IMR-90 (cell line): ENCODE measurements around the gene GNB1L. TPM values are rescaled to one million over a fixed set of nuclear protein-coding genes. Genes with fewer than 3 reads are reported as not detected.

Experiments used
- ATAC-seq: fragments of 200-7000 bp; cut with Tn5 transposase; 2 replicates; pipeline ENCODE4 v1.9.1; 2020; ENCODE audit warnings: low read depth, mild to moderate bottlenecking, moderate library complexity
- BruUV-seq: library from RNA; stranded (reverse); fragments of 400-500 nt; replicated peaks from 2 replicates; lab custom pipeline; 2021; lab: Mats Ljungman, UMichigan
- CTCF ChIA-PET: fragments of 300-600 bp; formaldehyde crosslinking; extraction: SDS; loops from one replicate; lab custom pipeline; 2021; ENCODE audit warnings: antibody characterized with exemption; lab: Yijun Ruan, JAX
- POLR2A ChIA-PET: fragments of 300-600 bp; sonication (Branson Sonifier 250); formaldehyde crosslinking; loops from one replicate; lab custom pipeline; 2022; ENCODE audit warnings: antibody characterized with exemption; ENCODE audit not compliant: unreplicated experiment; lab: Charles Lee
- DNase-seq: peaks from one replicate; pipeline ENCODE4 v3.0.0; 2013
- H2AFZ ChIP-seq: replicated peaks from 2 replicates; pipeline ENCODE3; 2013; ENCODE audit warnings: low read length, mild to moderate bottlenecking; ENCODE audit not compliant: poor library complexity
- H2AK5ac ChIP-seq: 2 replicates; pipeline ENCODE4 v1.6.1; 2013; ENCODE audit warnings: low read depth, low read length, inconsistent platforms
- H2AK9ac ChIP-seq: replicated peaks from 2 replicates; pipeline ENCODE3; 2013; ENCODE audit warnings: mild to moderate bottlenecking, low read depth, low read length, moderate library complexity; ENCODE audit not compliant: poor library complexity
- H2BK120ac ChIP-seq: 2 replicates; pipeline ENCODE4 v1.6.1; 2013; ENCODE audit warnings: low read depth, low read length, inconsistent platforms
- H2BK15ac ChIP-seq: 3 replicates; pipeline ENCODE4 v1.6.1; 2013; ENCODE audit warnings: low read depth, low read length, inconsistent platforms
- H2BK20ac ChIP-seq: 2 replicates; pipeline ENCODE4 v1.6.1; 2013; ENCODE audit warnings: low read depth, mild to moderate bottlenecking, inconsistent platforms, low read length, moderate library complexity
- H2BK5ac ChIP-seq: 2 replicates; pipeline ENCODE4 v1.6.1; 2013; ENCODE audit warnings: mild to moderate bottlenecking, low read depth, low read length, inconsistent platforms; ENCODE audit not compliant: poor library complexity, severe bottlenecking
- H3K14ac ChIP-seq: replicated peaks from 2 replicates; pipeline ENCODE4 v1.6.1; 2013; ENCODE audit warnings: low read depth, low read length, inconsistent platforms
- H3K18ac ChIP-seq: 2 replicates; pipeline ENCODE4 v1.6.1; 2013; ENCODE audit warnings: low read depth, low read length, control low read depth
- H3K23ac ChIP-seq: 2 replicates; pipeline ENCODE4 v1.6.1; 2013; ENCODE audit warnings: low read depth, low read length, inconsistent platforms
- H3K27ac ChIP-seq: 2 replicates; pipeline ENCODE4 v1.5.1; 2013; ENCODE audit warnings: mild to moderate bottlenecking, control low read depth, low read length; ENCODE audit not compliant: insufficient read depth
- H3K27me3 ChIP-seq: 2 replicates; pipeline ENCODE4 v1.6.1; 2013; ENCODE audit warnings: low read length; ENCODE audit not compliant: control insufficient read depth, insufficient read depth
- H3K36me3 ChIP-seq: 2 replicates; pipeline ENCODE4 v1.6.1; 2013; ENCODE audit warnings: low read length, mixed read lengths; ENCODE audit not compliant: control insufficient read depth, insufficient read depth
- H3K4ac ChIP-seq: 2 replicates; pipeline ENCODE4 v1.6.1; 2013; ENCODE audit warnings: low read depth, low read length, inconsistent platforms
- H3K4me1 ChIP-seq: 2 replicates; pipeline ENCODE4 v1.6.1; 2013; ENCODE audit warnings: low read length, mixed read lengths; ENCODE audit not compliant: control insufficient read depth, insufficient read depth
- H3K4me2 ChIP-seq: 2 replicates; pipeline ENCODE4 v1.6.1; 2013; ENCODE audit warnings: low read depth, mild to moderate bottlenecking, control low read depth, low read length, moderate library complexity
- H3K4me3 ChIP-seq: 2 replicates; pipeline ENCODE4 v1.5.1; 2013; ENCODE audit warnings: low read depth, mild to moderate bottlenecking, control low read depth, low read length, moderate library complexity; ENCODE audit not compliant: insufficient read depth
- H3K56ac ChIP-seq: 2 replicates; pipeline ENCODE4 v1.6.1; 2013; ENCODE audit warnings: low read length, inconsistent platforms; ENCODE audit not compliant: insufficient read depth; ENCODE audit errors: extremely low read depth
- H3K79me1 ChIP-seq, 2 experiments: 2 replicates each; pipeline ENCODE4 v1.6.1; 2013; ENCODE audit warnings: low read length in 2 of 2, inconsistent platforms in 1 of 2, low read depth in 1 of 2
- H3K9ac ChIP-seq: 2 replicates; pipeline ENCODE4 v1.6.1; 2013; ENCODE audit warnings: low read depth, low read length, control low read depth
- H3K9me1 ChIP-seq: 2 replicates; pipeline ENCODE4 v1.6.1; 2013; ENCODE audit warnings: low read length, inconsistent platforms; ENCODE audit not compliant: insufficient read depth
- H3K9me3 ChIP-seq: 2 replicates; pipeline ENCODE4 v1.6.1; 2013; ENCODE audit warnings: low read length; ENCODE audit not compliant: control insufficient read depth, insufficient read depth
- H4K20me1 ChIP-seq: 2 replicates; pipeline ENCODE4 v1.6.1; 2013; ENCODE audit warnings: low read length, inconsistent platforms; ENCODE audit not compliant: insufficient read depth
- H4K5ac ChIP-seq: 2 replicates; pipeline ENCODE4 v1.6.1; 2013; ENCODE audit warnings: mild to moderate bottlenecking, low read depth, low read length, control low read depth
- H4K8ac ChIP-seq, 2 experiments: 2 replicates each; pipeline ENCODE4 v1.6.1; 2013; ENCODE audit warnings: low read depth in 2 of 2, low read length in 2 of 2, control low read depth in 1 of 2, inconsistent platforms in 1 of 2
- H4K91ac ChIP-seq: 2 replicates; pipeline ENCODE4 v1.6.1; 2013; ENCODE audit warnings: low read depth, low read length, inconsistent platforms; ENCODE audit not compliant: insufficient read depth
- CHD1 ChIP-seq: IDR thresholded peaks from 2 replicates; pipeline ENCODE4 v1.6.1; 2012; ENCODE audit warnings: low read depth, low read length, improper control_type of control experiment
- RAD21 ChIP-seq: IDR thresholded peaks from 2 replicates; pipeline ENCODE4 v1.6.1; 2012; ENCODE audit warnings: low read length, improper control_type of control experiment
- WGBS, 2 experiments: methylation state at CpG; one replicate each; pipeline versions ENCODE4 v1.1.5 to v1.1.7; 2013; ENCODE audit warnings: missing lambda C conversion rate in 2 of 2; ENCODE audit not compliant: insufficient read length in 1 of 2; ENCODE audit errors: extremely low coverage in 2 of 2; 5-methylcytosine and 5-hydroxymethylcytosine counted together
- dilution Hi-C: fragments of 300-500 bp; cut with HindIII; formaldehyde crosslinking; loops from one replicate; pipeline ENCODE4 v1.14.3; 2018; ENCODE audit warnings: low sequenced_read_pairs; ENCODE audit not compliant: unreplicated experiment
- in situ Hi-C: fragments of 300-500 bp; cut with MboI; formaldehyde crosslinking; loops from 3 replicates; pipeline ENCODE4 v1.14.3; 2019; ENCODE audit warnings: low sequenced_read_pairs, inconsistent platforms, mixed read lengths
- intact Hi-C: fragments of 100-400 bp; cut with micrococcal nuclease; formaldehyde crosslinking; loops from 2 replicates; pipeline ENCODE4 v1.10.0; 2022
- polyA plus RNA-seq, 3 experiments: library from polyadenylated mRNA; depleted of rRNA; stranded (reverse); fragments of >200 nt; gene quantifications; 2 replicates each; pipeline ENCODE4 v1.2.3, GENCODE V29; 2012; ENCODE audit warnings: low replicate concordance in 1 of 3
- total RNA-seq: library from RNA; depleted of rRNA; stranded (reverse); fragments of >200 nt; gene quantifications from 2 replicates; pipeline ENCODE4 v1.2.3, GENCODE V29; 2012

GNB1L gene
- total and polyA plus RNA-seq, 2 of the 4 experiments (the other 2 are of a cell fraction) = 2.5 to 4.4 TPM

DNA sequence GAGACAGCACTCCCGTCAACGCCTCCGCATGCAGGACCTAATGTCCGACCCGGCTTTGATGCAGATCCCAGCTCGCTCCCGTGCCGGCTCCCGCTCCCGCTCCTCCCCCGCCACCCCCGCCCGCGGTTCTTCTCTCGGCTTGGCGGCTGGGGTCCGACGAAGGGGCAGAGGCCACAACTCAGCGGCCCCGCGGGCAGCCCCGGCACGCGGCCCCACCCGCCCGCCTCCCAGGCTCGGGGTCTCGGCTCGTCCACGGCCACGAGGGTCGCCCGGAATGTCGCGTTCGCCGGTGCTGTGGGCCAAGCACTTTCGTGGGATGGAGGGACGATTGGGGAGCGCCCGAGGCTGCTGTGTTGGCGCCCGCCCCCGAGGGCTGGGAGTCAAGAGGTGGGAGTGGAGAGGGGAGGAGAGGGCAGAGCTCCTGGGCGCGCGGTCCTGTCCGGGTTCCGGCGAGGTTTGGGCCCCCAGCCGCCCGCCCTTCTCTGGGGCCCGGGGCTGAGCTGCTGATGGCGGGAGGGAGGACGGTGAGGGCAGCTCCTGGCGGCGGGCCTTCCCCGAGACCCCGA lies 99.4 kb downstream of the GNB1L start:
- Histone ChIP-seq H3K4me2 (no peak overlapping the region), H3K23ac (no peak overlapping the region), H3K36me3 (no peaks in the 10 kb centered on the region), H3K9me1 (peaks cover 5% of the 10 kb centered on the region), H2AK9ac (no peak overlapping the region), H2BK120ac (no peak overlapping the region), H2BK15ac (no peak overlapping the region), H3K9me3 (no peaks in the 10 kb centered on the region), H4K20me1 (peaks cover 6% of the 10 kb centered on the region; the same call in 1 of the 2 replicates), H3K4me1 (peaks cover 11% of the 10 kb centered on the region), H4K91ac (no peak overlapping the region), H3K27ac (no peak overlapping the region), H3K4me3 (no peak overlapping the region), H3K79me1 (no peaks in the 10 kb centered on the region), H3K56ac (no peak overlapping the region), H2BK5ac (no peak overlapping the region), H2AFZ (no peak overlapping the region), H3K27me3 (peaks cover 80% of the 10 kb centered on the region), H3K9ac (no peak overlapping the region), H2AK5ac (no peak overlapping the region), H4K8ac (no peak overlapping the region), H3K14ac (no peak overlapping the region), H2BK20ac (no peak overlapping the region), H3K18ac (no peak overlapping the region), H3K4ac (no peak overlapping the region), H4K5ac (no peak overlapping the region)
- intact Hi-C loops = no loop called here
- TF ChIP-seq RAD21 (no peak), CHD1 (no peak)
- dilution Hi-C loops = no loop called here
- in situ Hi-C loops = no loop called here
- 1% methylated on average over 49 of the region's 59 CpGs; no CpG with 5 or more reads in 1 of the 2 experiments for WGBS, 2 experiments
- no TSS peak for BruUV-seq
- no peak for ATAC-seq
- POLR2A ChIA-PET = no interaction called here
- CTCF ChIA-PET = no interaction called here
- no peak for DNase-seq
